ENCODE results near the gene UBE2H.

GRCh38 chr7:129986600-129986999, 33.8 kb upstream of the UBE2H start:
- TF ChIP-seq CTCF (IDR thresholded peaks at IDR 0.05): no peak
- no peak for TF ChIP-seq POLR2A (IDR thresholded peaks at IDR 0.05; ENCODE audit: low read depth)
- no peak for TF ChIP-seq POLR2AphosphoS5 (IDR thresholded peaks at IDR 0.05)
- TF ChIP-seq EP300 (IDR thresholded peaks at IDR 0.05): no peak
